SK-N-MC (cell line): ENCODE measurements around the gene ANKS1A.
A peak's percentile ranks its signal among the peaks of the same experiment; 100 is the strongest.
"Not testable (repeated sequence)": the region's sequence is repeated elsewhere in the genome, so short reads cannot be mapped to it uniquely, and the experiment has no call there.

ENCODE experiments used
- DNase-seq: peaks from one replicate; pipeline ENCODE4 v3.0.0-alpha.2; 2011; ENCODE audit warnings: low read depth, low spot score
- H3K27ac ChIP-seq: fragments of 200-600 bp; sonication (generic); 2 replicates; pipeline ENCODE4 v1.5.1; 2016; ENCODE audit warnings: mixed run types
- H3K36me3 ChIP-seq: fragments of 200-600 bp; sonication (generic); 2 replicates; pipeline ENCODE4 v1.6.1; 2017; ENCODE audit warnings: antibody characterized with exemption, low read length, mixed read lengths; ENCODE audit not compliant: insufficient read depth
- H3K4me3 ChIP-seq: fragments of 200-600 bp; sonication (generic); 2 replicates; pipeline ENCODE4 v1.5.1; 2016
- H3K9ac ChIP-seq: fragments of 200-600 bp; sonication (generic); 2 replicates; pipeline ENCODE4 v1.8.0; 2017; ENCODE audit warnings: mixed run types, mixed read lengths; ENCODE audit not compliant: insufficient read length
- H3K9me3 ChIP-seq: fragments of 200-600 bp; sonication (generic); 2 replicates; pipeline ENCODE4 v1.6.1; 2017; ENCODE audit warnings: low read depth, mild to moderate bottlenecking, antibody characterized with exemption, low read length, moderate library complexity, mixed read lengths
- EZH2 ChIP-seq: fragments of 200-600 bp; sonication (generic); IDR thresholded peaks from one replicate; pipeline ENCODE4 v1.6.1; 2017; ENCODE audit warnings: antibody characterized with exemption
- FOXP2 ChIP-seq: optimal IDR thresholded peaks from 2 replicates; pipeline ENCODE3; 2011; ENCODE audit warnings: mild to moderate bottlenecking, moderate library complexity; ENCODE audit not compliant: insufficient read depth; ENCODE audit errors: extremely low read length, control extremely low read depth
- POLR2AphosphoS5 ChIP-seq: IDR thresholded peaks from 2 replicates; pipeline ENCODE4 v1.6.1; 2012; ENCODE audit warnings: mild to moderate bottlenecking, low read depth, low read length, borderline replicate concordance

The ANKS1A gene

DNA sequence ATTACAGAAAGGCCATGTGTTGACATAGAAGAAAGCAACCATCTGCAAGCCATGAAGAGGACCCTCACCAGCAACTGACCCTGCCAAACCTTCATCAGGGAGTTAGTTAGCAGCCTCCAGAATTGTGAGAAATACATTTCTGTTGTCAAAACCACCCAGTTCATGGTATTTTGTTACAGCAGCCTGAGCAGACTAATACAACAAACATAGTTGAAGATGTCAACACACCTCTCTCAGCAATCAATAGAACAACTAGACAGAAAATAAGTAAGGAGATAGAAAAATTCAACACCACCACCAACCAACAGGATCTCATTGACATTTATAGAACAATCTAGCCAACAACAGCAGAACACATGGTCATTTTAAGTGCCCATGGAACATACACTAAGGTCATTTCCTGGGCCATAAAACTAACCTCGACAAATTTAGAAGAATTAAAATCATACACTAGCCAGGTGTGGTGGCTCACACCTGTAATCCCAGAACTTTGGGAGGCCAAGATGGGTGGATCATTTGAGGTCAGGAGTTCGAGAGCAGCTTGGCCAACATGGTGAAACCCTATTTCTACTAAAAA lies 219.3 kb downstream of the ANKS1A start:
- Histone ChIP-seq H3K9me3 (no peaks in the 10 kb centered on the region), H3K36me3 (no peaks in the 10 kb centered on the region), H3K27ac (no peak overlapping the region), H3K4me3 (no peak overlapping the region), H3K9ac (no peak overlapping the region)
- no peak for DNase-seq
- TF ChIP-seq EZH2 (no peak), FOXP2 (no peak), POLR2AphosphoS5 (no peak)

- no peak for DNase-seq
- no peak overlapping the region for H3K27ac ChIP-seq
- H3K4me3 ChIP-seq, result no peak overlapping the region
- no peaks in the 10 kb centered on the region for H3K9me3 ChIP-seq
- H3K9ac ChIP-seq, result no peak overlapping the region
- TF ChIP-seq POLR2AphosphoS5, result no peak
- no peak for TF ChIP-seq FOXP2
- TF ChIP-seq EZH2, result no peak
- H3K36me3 ChIP-seq, result no peaks in the 10 kb centered on the region
Observed at GRCh38 chr6:35120746-35121145, 231.7 kb downstream of the ANKS1A start.

- no peak for TF ChIP-seq EZH2
- TF ChIP-seq FOXP2, result no peak
- no peak for TF ChIP-seq POLR2AphosphoS5
- H3K36me3 ChIP-seq, result no peaks in the 10 kb centered on the region
- H3K4me3 ChIP-seq, result no peak overlapping the region
- no peak overlapping the region for H3K9ac ChIP-seq
- H3K9me3 ChIP-seq, result no peaks in the 10 kb centered on the region
- no peak for DNase-seq
- H3K27ac ChIP-seq, result no peak overlapping the region
Observed at GRCh38 chr6:35124356-35124755, 235.3 kb downstream of the ANKS1A start.

GRCh38 chr6:35128042-35128441 lies 239.0 kb downstream of the ANKS1A start:
- H3K36me3 ChIP-seq, result no peaks in the 10 kb centered on the region
- no peaks in the 10 kb centered on the region for H3K9me3 ChIP-seq
- H3K4me3 ChIP-seq, result no peak overlapping the region
- no peak overlapping the region for H3K27ac ChIP-seq
- H3K9ac ChIP-seq, result no peak overlapping the region
- no peak for DNase-seq
- TF ChIP-seq FOXP2 (no peak), EZH2 (no peak), POLR2AphosphoS5 (no peak)

GRCh38 chr6:35128496-35128895 lies 239.4 kb downstream of the ANKS1A start:
- TF ChIP-seq FOXP2 (no peak), POLR2AphosphoS5 (no peak), EZH2 (no peak)
- no peak overlapping the region for H3K4me3 ChIP-seq
- no peak for DNase-seq
- H3K9ac ChIP-seq, result no peak overlapping the region
- no peaks in the 10 kb centered on the region for H3K9me3 ChIP-seq
- no peaks in the 10 kb centered on the region for H3K36me3 ChIP-seq
- H3K27ac ChIP-seq, result no peak overlapping the region

- TF ChIP-seq POLR2AphosphoS5, result no peak
- no peak for TF ChIP-seq FOXP2
- no peak overlapping the region for H3K4me3 ChIP-seq
- DNase-seq, result no peak
- H3K9ac ChIP-seq, result no peak overlapping the region
- H3K27ac ChIP-seq, result no peak overlapping the region
- no peaks in the 10 kb centered on the region for H3K36me3 ChIP-seq
- no peaks in the 10 kb centered on the region for H3K9me3 ChIP-seq
Observed at GRCh38 chr6:35136185-35136584, 247.1 kb downstream of the ANKS1A start.

GRCh38 chr6:35138191-35138590 lies 249.1 kb downstream of the ANKS1A start:
- not testable (repeated sequence) for H3K4me3 ChIP-seq, DNase-seq, H3K9ac ChIP-seq, H3K27ac ChIP-seq, H3K36me3 ChIP-seq, H3K9me3 ChIP-seq

GRCh38 chr6:35139470-35139869 lies 250.4 kb downstream of the ANKS1A start:
- H3K9me3 ChIP-seq, result no peaks in the 10 kb centered on the region
- H3K27ac ChIP-seq, result no peak overlapping the region
- no peaks in the 10 kb centered on the region for H3K36me3 ChIP-seq
- H3K9ac ChIP-seq, result no peak overlapping the region
- TF ChIP-seq EZH2, result no peak
- H3K4me3 ChIP-seq, result no peak overlapping the region
- no peak for DNase-seq

GRCh38 chr6:35139924-35140638 lies 251.0 kb downstream of the ANKS1A start:
- Histone ChIP-seq H3K9me3 (no peaks in the 10 kb centered on the region), H3K36me3 (no peaks in the 10 kb centered on the region), H3K4me3 (no peak overlapping the region), H3K9ac (no peak overlapping the region), H3K27ac (no peak overlapping the region)
- TF ChIP-seq FOXP2 (no peak), EZH2 (no peak)
- peak; percentile 50 for DNase-seq
